SU-DHL-6 (cell line): ENCODE measurements around the gene PLA2G4A.

ENCODE experiments used
- H2AFZ ChIP-seq: fragments of 200-600 bp; sonication (generic); 2 replicates; pipeline ENCODE4 v1.6.1; 2014; ENCODE audit warnings: low read depth, mild to moderate bottlenecking, moderate library complexity, mixed read lengths, antibody characterized with exemption, low read length; ENCODE audit not compliant: severe bottlenecking
- H3F3A ChIP-seq: fragments of 200-600 bp; shearing (Covaris generic); 2 replicates; pipeline ENCODE4 v1.6.0; 2016; ENCODE audit warnings: antibody characterized with exemption, mild to moderate bottlenecking; ENCODE audit not compliant: insufficient read depth
- H3K27ac ChIP-seq: fragments of 200-600 bp; sonication (generic); 2 replicates; pipeline ENCODE4 v1.5.1; 2016; ENCODE audit warnings: low read depth, mild to moderate bottlenecking, low read length, moderate library complexity, mixed read lengths
- H3K27me3 ChIP-seq: fragments of 200-600 bp; sonication (generic), shearing (Covaris generic); 2 replicates; pipeline ENCODE4 v1.6.0; 2014; ENCODE audit warnings: mild to moderate bottlenecking, low read length
- H3K36me3 ChIP-seq: fragments of 200-600 bp; sonication (generic); 2 replicates; pipeline ENCODE4 v1.6.1; 2014; ENCODE audit warnings: mild to moderate bottlenecking, low read length, mixed read lengths
- H3K4me2 ChIP-seq: fragments of 300-600, 200-600 bp; shearing (Covaris generic), sonication (generic); 2 replicates; pipeline ENCODE4 v1.6.0; 2014; ENCODE audit warnings: low read length, low read depth, mild to moderate bottlenecking; ENCODE audit not compliant: poor library complexity, severe bottlenecking
- H3K4me3 ChIP-seq: fragments of 200-600 bp; sonication (generic); 2 replicates; pipeline ENCODE4 v1.5.1; 2014; ENCODE audit warnings: antibody characterized with exemption, low read length, mild to moderate bottlenecking, mixed read lengths; ENCODE audit not compliant: insufficient read depth, poor library complexity, severe bottlenecking
- H3K79me2 ChIP-seq: fragments of 200-600 bp; sonication (generic); 2 replicates; pipeline ENCODE4 v1.6.1; 2014; ENCODE audit warnings: mild to moderate bottlenecking, low read length, moderate library complexity; ENCODE audit not compliant: insufficient read depth
- H3K9ac ChIP-seq: fragments of 200-600 bp; sonication (generic); 2 replicates; pipeline ENCODE4 v1.7.0; 2014; ENCODE audit warnings: mild to moderate bottlenecking, low read length
- H3K9me2 ChIP-seq: fragments of 200-600 bp; sonication (generic); replicated peaks from 2 replicates; pipeline ENCODE4 v1.6.1; 2014; ENCODE audit warnings: low read length; ENCODE audit not compliant: insufficient read depth
- H3K9me3 ChIP-seq: fragments of 200-600 bp; sonication (generic); 2 replicates; pipeline ENCODE4 v1.6.1; 2014; ENCODE audit warnings: low read length, mixed read lengths; ENCODE audit not compliant: insufficient read depth
- H4K20me1 ChIP-seq: fragments of 200-600 bp; sonication (generic); 2 replicates; pipeline ENCODE4 v1.6.1; 2014; ENCODE audit warnings: low read depth, mild to moderate bottlenecking, antibody characterized with exemption, low read length, moderate library complexity, mixed read lengths
- EZH2phosphoT487 ChIP-seq: fragments of 200-600 bp; sonication (generic), shearing (Covaris generic); conservative IDR thresholded peaks from 2 replicates; pipeline ENCODE4 v1.6.1; 2018; ENCODE audit warnings: mild to moderate bottlenecking, antibody characterized with exemption, low read length, moderate library complexity, mixed read lengths
- TF ChIP-seq, protein P1 (sequence below): fragments of 200-600 bp; sonication (generic); IDR thresholded peaks from one replicate; pipeline ENCODE4 v1.5.1; 2017; ENCODE audit warnings: antibody characterized with exemption, mild to moderate bottlenecking, low read length, moderate library complexity; ENCODE audit not compliant: insufficient read depth, poor library complexity, severe bottlenecking

The PLA2G4A gene

GRCh38 chr1:186829686-186830587, 1.2 kb downstream of the PLA2G4A start:
- Histone ChIP-seq H3K27ac (no peak overlapping the region), H3K79me2 (no peaks in the 10 kb centered on the region), H3K9me3 (no peaks in the 10 kb centered on the region), H3K9ac (no peak overlapping the region), H3K36me3 (no peaks in the 10 kb centered on the region), H3F3A (no peaks in the 10 kb centered on the region), H3K27me3 (no peaks in the 10 kb centered on the region), H3K4me2 (no peak overlapping the region), H4K20me1 (no peaks in the 10 kb centered on the region), H3K9me2 (no peaks in the 10 kb centered on the region), H2AFZ (no peak overlapping the region), H3K4me3 (no peak overlapping the region)
- TF ChIP-seq, protein P1, sequence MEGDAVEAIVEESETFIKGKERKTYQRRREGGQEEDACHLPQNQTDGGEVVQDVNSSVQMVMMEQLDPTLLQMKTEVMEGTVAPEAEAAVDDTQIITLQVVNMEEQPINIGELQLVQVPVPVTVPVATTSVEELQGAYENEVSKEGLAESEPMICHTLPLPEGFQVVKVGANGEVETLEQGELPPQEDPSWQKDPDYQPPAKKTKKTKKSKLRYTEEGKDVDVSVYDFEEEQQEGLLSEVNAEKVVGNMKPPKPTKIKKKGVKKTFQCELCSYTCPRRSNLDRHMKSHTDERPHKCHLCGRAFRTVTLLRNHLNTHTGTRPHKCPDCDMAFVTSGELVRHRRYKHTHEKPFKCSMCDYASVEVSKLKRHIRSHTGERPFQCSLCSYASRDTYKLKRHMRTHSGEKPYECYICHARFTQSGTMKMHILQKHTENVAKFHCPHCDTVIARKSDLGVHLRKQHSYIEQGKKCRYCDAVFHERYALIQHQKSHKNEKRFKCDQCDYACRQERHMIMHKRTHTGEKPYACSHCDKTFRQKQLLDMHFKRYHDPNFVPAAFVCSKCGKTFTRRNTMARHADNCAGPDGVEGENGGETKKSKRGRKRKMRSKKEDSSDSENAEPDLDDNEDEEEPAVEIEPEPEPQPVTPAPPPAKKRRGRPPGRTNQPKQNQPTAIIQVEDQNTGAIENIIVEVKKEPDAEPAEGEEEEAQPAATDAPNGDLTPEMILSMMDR: no peak
- no peak for TF ChIP-seq EZH2phosphoT487

GRCh38 chr1:186831168-186831567, 2.4 kb downstream of the PLA2G4A start:
- Histone ChIP-seq H4K20me1 (no peaks in the 10 kb centered on the region), H3K9me2 (no peaks in the 10 kb centered on the region), H3K9ac (no peak overlapping the region), H3K27ac (no peak overlapping the region), H3K79me2 (no peaks in the 10 kb centered on the region), H3K4me2 (no peak overlapping the region), H3K36me3 (no peaks in the 10 kb centered on the region), H3F3A (no peaks in the 10 kb centered on the region), H3K9me3 (no peaks in the 10 kb centered on the region), H3K4me3 (no peak overlapping the region), H3K27me3 (no peaks in the 10 kb centered on the region), H2AFZ (no peak overlapping the region)
- no peak for TF ChIP-seq EZH2phosphoT487
- TF ChIP-seq, protein P1: no peak

- Histone ChIP-seq H4K20me1 (no peaks in the 10 kb centered on the region), H3K9me3 (no peaks in the 10 kb centered on the region), H3K79me2 (no peaks in the 10 kb centered on the region), H3K27me3 (no peaks in the 10 kb centered on the region), H3K4me2 (no peak overlapping the region), H3K9ac (no peak overlapping the region), H2AFZ (no peak overlapping the region), H3F3A (no peaks in the 10 kb centered on the region), H3K36me3 (no peaks in the 10 kb centered on the region), H3K27ac (no peak overlapping the region), H3K4me3 (no peak overlapping the region), H3K9me2 (no peaks in the 10 kb centered on the region)
- TF ChIP-seq, protein P1: no peak
- TF ChIP-seq EZH2phosphoT487: no peak
Measured at GRCh38 chr1:186834399-186834958, 5.7 kb downstream of the PLA2G4A start.
